ELF-1 (cell line): ENCODE data around the gene OR10AG1.

Experiments
- DNase-seq: peaks from one replicate; pipeline ENCODE4 v3.0.0-alpha.2; 2016; ENCODE audit warnings: low read depth, low spot score

OR10AG1 gene

GRCh38 chr11:55969845-55970244 lies at the start of gene OR10AG1:
OR10AG1 (minus strand) TSS chr11:55969945; CDS start chr11:55969907, 38 bp downstream.
- no peak for DNase-seq

- DNase-seq, result no peak
These were observed 44.1 kb upstream of the OR10AG1 start for GRCh38 chr11:56013805-56014204.

DNA sequence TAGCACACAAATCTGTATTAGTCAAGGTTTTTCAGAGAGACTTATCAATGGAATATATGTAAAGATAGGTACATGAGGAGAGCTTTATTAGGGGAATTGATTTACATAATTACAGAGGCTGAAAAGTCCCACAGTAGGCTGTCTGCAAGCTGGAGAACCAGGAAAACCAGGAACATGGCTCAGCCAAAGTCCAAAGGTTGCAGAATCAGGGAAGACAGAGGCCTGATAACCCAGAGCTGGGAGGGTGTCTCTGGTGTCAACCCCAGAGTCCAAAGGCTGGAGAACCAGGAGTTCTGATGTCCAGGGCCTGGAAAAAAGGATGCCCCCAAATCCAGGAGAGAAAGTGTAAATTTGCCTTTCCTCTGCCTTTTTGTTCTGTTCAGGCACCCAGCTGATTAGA lies 41.0 kb upstream of the OR10AG1 start:
- DNase-seq, result no peak

GRCh38 chr11:55994525-55994924 lies 24.8 kb upstream of the OR10AG1 start, which contains the start of gene OR5F1:
OR5F1 (minus strand) TSS chr11:55994625; CDS start chr11:55994625, 0 bp downstream.
- no peak for DNase-seq

DNA sequence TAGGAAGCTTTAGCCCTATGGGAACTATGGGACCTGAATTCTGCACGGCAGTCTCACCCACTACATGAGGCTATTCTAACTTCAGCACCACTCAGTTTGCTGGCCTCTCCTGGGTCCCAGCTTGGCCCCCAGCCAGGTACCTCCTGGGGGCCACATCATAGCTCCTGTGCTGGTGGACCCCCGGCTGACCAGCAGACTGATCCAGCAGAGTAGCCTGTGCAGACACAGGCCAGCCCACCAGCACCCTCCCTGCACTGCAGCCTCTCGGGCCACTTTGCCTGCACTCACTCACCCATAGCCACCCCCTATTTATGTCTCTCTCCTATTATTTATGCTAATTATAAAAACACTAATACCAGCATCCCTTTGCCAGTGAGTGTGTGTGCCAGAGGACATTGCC lies 1.2 kb upstream of the OR10AG1 start:
- DNase-seq, result no peak

GRCh38 chr11:55967914-55968313 lies 1.8 kb downstream of the OR10AG1 start:
- DNase-seq, result no peak

- DNase-seq, result peak; percentile 14
These were observed 3.4 kb downstream of the OR10AG1 start for GRCh38 chr11:55966391-55966790.

GRCh38 chr11:55956521-55956920 lies 13.2 kb downstream of the OR10AG1 start:
- no peak for DNase-seq

- DNase-seq, result no peak
These were observed 20.4 kb downstream of the OR10AG1 start for GRCh38 chr11:55949330-55949729.

- no peak for DNase-seq
These were observed 26.9 kb downstream of the OR10AG1 start for GRCh38 chr11:55942785-55943392.

DNA sequence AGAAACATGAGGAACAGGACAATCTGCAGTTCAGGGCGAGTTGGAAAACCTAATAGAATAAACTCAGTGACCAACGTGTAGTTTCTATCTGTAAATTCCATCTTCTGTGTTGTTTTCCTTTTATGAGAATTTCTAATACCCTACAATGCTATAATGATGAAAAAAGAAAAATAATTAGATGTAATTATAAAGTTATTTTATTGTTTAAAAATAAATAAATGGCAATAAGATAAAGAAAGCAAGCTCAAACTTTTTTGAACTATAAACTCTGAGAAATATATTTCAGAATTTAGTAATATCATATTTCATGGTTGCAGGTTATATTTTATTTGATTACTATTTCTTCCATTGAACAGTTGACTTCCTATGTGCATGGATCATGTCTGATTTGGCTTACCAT lies 33.4 kb downstream of the OR10AG1 start, which contains the start of gene OR5I1:
TSS of gene OR5I1 (minus strand) at position 101 of the 400 bp plus-strand sequence. CDS start at position 101, 0 bp downstream.
- no peak for DNase-seq

DNA sequence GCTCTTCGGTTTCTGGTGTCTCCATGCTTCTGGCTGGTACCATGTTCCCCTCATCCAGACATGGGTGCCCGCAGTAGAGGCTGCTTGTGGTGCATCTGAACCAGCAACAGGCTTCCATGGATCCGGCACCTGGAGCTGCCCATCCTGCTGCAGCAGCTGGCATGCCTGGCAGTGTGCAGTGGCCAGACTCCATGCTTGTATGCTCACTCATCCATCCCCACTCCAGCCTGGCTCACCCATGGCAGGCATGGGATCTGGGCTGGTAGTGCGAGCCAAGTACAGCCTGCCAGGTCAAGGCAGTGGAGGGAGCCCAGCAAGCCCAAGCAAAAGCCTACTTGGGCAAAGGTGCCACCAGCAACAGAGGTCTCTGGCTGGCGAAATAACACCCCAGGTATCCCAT lies 49.2 kb downstream of the OR10AG1 start:
- no peak for DNase-seq
